ENCODE measurements around the gene SYCP2L.

- no peak for TF ChIP-seq CTCF (conservative IDR thresholded peaks at IDR 0.05)
- no peak for TF ChIP-seq ZFX (IDR thresholded peaks at IDR 0.05)
Observed at GRCh38 chr6:10945845-10946244, 59.0 kb downstream of the SYCP2L start.

Measured in C4-2B (cell line).